H1 (cell line): ENCODE data around the gene MUC2. TPM values are rescaled to one million over a fixed set of nuclear protein-coding genes. Genes with fewer than 3 reads are reported as not detected.

ENCODE experiments used
- CTCF ChIA-PET: fragments of 300-600 bp; sonication (Branson Sonifier 250); formaldehyde crosslinking; loops from one replicate; lab custom pipeline; 2021; ENCODE audit not compliant: partially characterized antibody; lab: Charles Lee
- POLR2A ChIA-PET: fragments of 300-600 bp; sonication (Branson Sonifier 250); formaldehyde crosslinking; loops from one replicate; lab custom pipeline; 2021; ENCODE audit warnings: inconsistent platforms; ENCODE audit not compliant: partially characterized antibody; lab: Charles Lee
- DNase-seq, 2 experiments: peaks; one replicate each; pipeline versions ENCODE4 v3.0.0 to v3.0.0-alpha.2; 2010 to 2022; ENCODE audit warnings: low spot score in 2 of 2, low read depth in 1 of 2, mixed read lengths in 1 of 2
- FAIRE-seq: peaks from 2 replicates; lab custom pipeline; 2011; peaks lifted over from hg19 to GRCh38; lab: Jason Lieb, UNC
- H2AFZ ChIP-seq: 2 replicates; pipeline ENCODE4 v1.8.1; 2012; ENCODE audit warnings: low read length, inconsistent platforms
- H2AK5ac ChIP-seq: 2 replicates; pipeline ENCODE4 v1.6.1; 2013; ENCODE audit warnings: low read depth, low read length
- H2BK120ac ChIP-seq: replicated peaks from 2 replicates; pipeline ENCODE3; 2013; ENCODE audit warnings: low read depth, low read length, inconsistent platforms
- H2BK12ac ChIP-seq: 2 replicates; pipeline ENCODE4 v1.6.1; 2013; ENCODE audit warnings: low read depth, low read length
- H2BK15ac ChIP-seq: 2 replicates; pipeline ENCODE4 v1.6.1; 2013; ENCODE audit warnings: low read length
- H2BK20ac ChIP-seq: 2 replicates; pipeline ENCODE4 v1.6.1; 2013; ENCODE audit warnings: low read length
- H2BK5ac ChIP-seq: 2 replicates; pipeline ENCODE4 v1.6.1; 2013; ENCODE audit warnings: low read depth, low read length
- H3K14ac ChIP-seq: 2 replicates; pipeline ENCODE4 v1.6.1; 2013; ENCODE audit warnings: inconsistent platforms; ENCODE audit not compliant: insufficient read length
- H3K18ac ChIP-seq: 2 replicates; pipeline ENCODE4 v1.6.1; 2013; ENCODE audit warnings: low read length; ENCODE audit errors: extremely low read depth
- H3K23ac ChIP-seq: 2 replicates; pipeline ENCODE4 v1.6.1; 2013; ENCODE audit warnings: inconsistent platforms; ENCODE audit not compliant: insufficient read length
- H3K23me2 ChIP-seq: 2 replicates; pipeline ENCODE4 v1.6.1; 2013; ENCODE audit warnings: low read depth, low read length
- H3K27ac ChIP-seq: 2 replicates; pipeline ENCODE4 v1.6.1; 2011; ENCODE audit warnings: low read depth, low read length, inconsistent platforms
- H3K27me3 ChIP-seq, 4 experiments: replicated peaks in 1 of 4; 1 replicate in 1 of 4; 2 replicates in 3 of 4; pipeline versions ENCODE4 v1.6.1 to v1.8.1; 2011 to 2013; ENCODE audit warnings: low read length in 3 of 4, mild to moderate bottlenecking in 3 of 4, inconsistent platforms in 2 of 4, mixed read lengths in 2 of 4, moderate library complexity in 1 of 4; ENCODE audit not compliant: control insufficient read depth in 3 of 4, insufficient read depth in 3 of 4; ENCODE audit errors: extremely low read depth in 1 of 4
- H3K36me3 ChIP-seq, 4 experiments: 2 replicates each; pipeline versions ENCODE4 v1.6.1 to v1.8.1; 2011 to 2013; ENCODE audit warnings: mild to moderate bottlenecking in 4 of 4, low read length in 3 of 4, moderate library complexity in 2 of 4, control low read depth in 1 of 4, inconsistent platforms in 1 of 4; ENCODE audit not compliant: insufficient read depth in 4 of 4, control insufficient read depth in 2 of 4
- H3K4ac ChIP-seq: replicated peaks from 2 replicates; pipeline ENCODE3; 2013; ENCODE audit warnings: low read length, low read depth, mixed read lengths, inconsistent platforms; ENCODE audit not compliant: insufficient read length
- H3K4me1 ChIP-seq, 4 experiments: replicated peaks in 1 of 4; 1 replicate in 1 of 4; 2 replicates in 3 of 4; pipeline versions ENCODE4 v1.6.1 to v1.8.1; 2011 to 2013; ENCODE audit warnings: low read length in 3 of 4, inconsistent platforms in 2 of 4, mixed read lengths in 1 of 4; ENCODE audit not compliant: insufficient read depth in 4 of 4, control insufficient read depth in 3 of 4
- H3K4me2 ChIP-seq, 2 experiments: 2 replicates each; pipeline versions ENCODE4 v1.6.1 to v1.8.1; 2011 to 2013; ENCODE audit warnings: low read depth in 2 of 2, low read length in 2 of 2, control low read depth in 1 of 2, inconsistent platforms in 1 of 2, mild to moderate bottlenecking in 1 of 2; ENCODE audit not compliant: insufficient read depth in 1 of 2
- H3K4me3 ChIP-seq, 4 experiments: fragments of 200-600, 300-600 bp in 1 of 4; sonication (generic), shearing (Covaris generic), sonication (Bioruptor Twin) in 1 of 4; 2 replicates each; pipeline versions ENCODE4 v1.5.1 to v1.8.1; 2011 to 2016; ENCODE audit warnings: low read length in 4 of 4, low read depth in 3 of 4, control low read depth in 2 of 4, inconsistent platforms in 2 of 4, mild to moderate bottlenecking in 2 of 4, mixed read lengths in 1 of 4, moderate library complexity in 1 of 4; ENCODE audit not compliant: insufficient read depth in 2 of 4; ENCODE audit errors: extremely low read depth in 1 of 4
- H3K56ac ChIP-seq: replicated peaks from 2 replicates; pipeline ENCODE3; 2013; ENCODE audit warnings: low read depth, mild to moderate bottlenecking, mixed read lengths, low read length, inconsistent platforms; ENCODE audit not compliant: insufficient read length
- H3K79me1 ChIP-seq: 2 replicates; pipeline ENCODE4 v1.6.1; 2013; ENCODE audit warnings: low read depth, low read length, control low read depth
- H3K79me2 ChIP-seq, 2 experiments: 2 replicates each; pipeline versions ENCODE4 v1.6.1 to v1.8.1; 2012 to 2013; ENCODE audit warnings: low read length in 2 of 2, mild to moderate bottlenecking in 2 of 2, inconsistent platforms in 1 of 2; ENCODE audit not compliant: insufficient read depth in 2 of 2, control insufficient read depth in 1 of 2
- H3K9ac ChIP-seq, 4 experiments: replicated peaks in 1 of 4; 1 replicate in 1 of 4; 2 replicates in 3 of 4; pipeline versions ENCODE4 v1.6.1 to v1.8.1; 2011 to 2013; ENCODE audit warnings: low read depth in 3 of 4, low read length in 3 of 4, control low read depth in 2 of 4, mild to moderate bottlenecking in 2 of 4, moderate library complexity in 2 of 4, inconsistent platforms in 1 of 4; ENCODE audit errors: extremely low read depth in 1 of 4
- H3K9me3 ChIP-seq, 2 experiments: 2 replicates each; pipeline versions ENCODE4 v1.6.1 to v1.8.1; 2012 to 2013; ENCODE audit warnings: mild to moderate bottlenecking in 2 of 2, moderate library complexity in 2 of 2, control low read depth in 1 of 2, inconsistent platforms in 1 of 2, low read depth in 1 of 2, low read length in 1 of 2, mixed read lengths in 1 of 2; ENCODE audit not compliant: insufficient read depth in 2 of 2
- H4K20me1 ChIP-seq, 2 experiments: replicated peaks in 1 of 2; 2 replicates each; pipeline versions ENCODE3 to v1.8.1; 2011 to 2013; ENCODE audit warnings: inconsistent platforms in 2 of 2, low read length in 2 of 2, mild to moderate bottlenecking in 1 of 2; ENCODE audit not compliant: insufficient read depth in 2 of 2, control insufficient read depth in 1 of 2
- H4K5ac ChIP-seq: 2 replicates; pipeline ENCODE4 v1.6.1; 2013; ENCODE audit warnings: low read length, low read depth, mixed read lengths, inconsistent platforms; ENCODE audit not compliant: insufficient read length
- H4K8ac ChIP-seq: 2 replicates; pipeline ENCODE4 v1.8.0; 2013; ENCODE audit warnings: mild to moderate bottlenecking, moderate library complexity, low read length, inconsistent platforms; ENCODE audit not compliant: insufficient read depth; ENCODE audit errors: extremely low read depth
- H4K91ac ChIP-seq: replicated peaks from 2 replicates; pipeline ENCODE3; 2013; ENCODE audit warnings: low read length, mixed read lengths, inconsistent platforms; ENCODE audit not compliant: insufficient read length
- BCL11A ChIP-seq, 2 experiments: IDR thresholded peaks; one replicate each; pipeline ENCODE4 v1.6.1; 2011; ENCODE audit warnings: low read depth in 2 of 2, low read length in 2 of 2, mild to moderate bottlenecking in 2 of 2
- CBX5 ChIP-seq: fragments of 300-800, 300-1000 bp; sonication (generic); IDR thresholded peaks from 2 replicates; pipeline ENCODE4 v1.7.1; 2016; ENCODE audit warnings: antibody characterized with exemption, low read length, low read depth
- CEBPB ChIP-seq: IDR thresholded peaks from 2 replicates; pipeline ENCODE4 v1.6.1; 2012; ENCODE audit warnings: low read depth, low read length
- GABPA ChIP-seq: IDR thresholded peaks from 2 replicates; pipeline ENCODE4 v1.6.1; 2011; ENCODE audit warnings: mild to moderate bottlenecking, low read length, moderate library complexity, borderline replicate concordance; ENCODE audit not compliant: insufficient read depth
- JUN ChIP-seq: IDR thresholded peaks from 2 replicates; pipeline ENCODE4 v1.6.1; 2011; ENCODE audit warnings: low read depth, mild to moderate bottlenecking, improper control_type of control experiment, low read length
- JUND ChIP-seq: IDR thresholded peaks from 2 replicates; pipeline ENCODE4 v1.6.1; 2011; ENCODE audit warnings: mild to moderate bottlenecking, improper control_type of control experiment, low read length
- POLR2AphosphoS5 ChIP-seq: IDR thresholded peaks from 2 replicates; pipeline ENCODE4 v1.6.1; 2011; ENCODE audit warnings: low read depth, low read length
- RFX5 ChIP-seq: IDR thresholded peaks from 2 replicates; pipeline ENCODE4 v1.6.1; 2011; ENCODE audit warnings: low read depth, low read length, improper control_type of control experiment, borderline replicate concordance
- SAP30 ChIP-seq: fragments of 300-600 bp; sonication (generic); IDR thresholded peaks from 2 replicates; pipeline ENCODE4 v1.7.1; 2012; ENCODE audit warnings: low read length, moderate library complexity, mild to moderate bottlenecking, inconsistent platforms; ENCODE audit not compliant: insufficient read depth, insufficient replicate concordance
- SIN3A ChIP-seq, 2 experiments: IDR thresholded peaks in 1 of 2; conservative IDR thresholded peaks in 1 of 2; 2 replicates each; pipeline ENCODE4 v1.6.1; 2011 to 2012; ENCODE audit warnings: low read length in 2 of 2, improper control_type of control experiment in 1 of 2, low read depth in 1 of 2, mild to moderate bottlenecking in 1 of 2
- TEAD4 ChIP-seq: IDR thresholded peaks from 2 replicates; pipeline ENCODE4 v1.6.1; 2012; ENCODE audit warnings: low read depth, low read length, inconsistent platforms, mixed read lengths
- YY1 ChIP-seq: IDR thresholded peaks from 2 replicates; pipeline ENCODE4 v1.6.1; 2011; ENCODE audit warnings: low read depth, mild to moderate bottlenecking, low read length
- WGBS, 2 experiments: shearing (Covaris generic) in 1 of 2; methylation state at CpG; one replicate each; pipeline versions ENCODE4 v1.1.6 to v1.1.7; 2013 to 2015; ENCODE audit warnings: low lambda C conversion rate in 2 of 2, mixed read lengths in 2 of 2, inconsistent platforms in 1 of 2, low coverage in 1 of 2, missing lambda C conversion rate in 1 of 2; ENCODE audit not compliant: insufficient replicate concordance in 2 of 2, insufficient coverage in 1 of 2, insufficient read length in 1 of 2; ENCODE audit errors: extremely low coverage in 1 of 2, missing lambda C conversion rate in 1 of 2; 5-methylcytosine and 5-hydroxymethylcytosine counted together
- polyA plus RNA-seq, 7 experiments: library from polyadenylated mRNA; depleted of rRNA in 3 of 7; stranded (reverse) in 5 of 7; unstranded in 2 of 7; fragments of >200 nt in 5 of 7; fragments of 200-250 nt in 2 of 7; gene quantifications; 1 replicate in 5 of 7; 2 replicates in 1 of 7; 4 replicates in 1 of 7; pipeline versions ENCODE4 v1.2.1 to v1.2.3, GENCODE V29; 2011 to 2013; ENCODE audit warnings: missing spikeins in 2 of 7, mixed read lengths in 2 of 7
- total RNA-seq: library from RNA; stranded (reverse); fragmentation: NEBNext Ultra II Directional; extraction: Animal tissue kit (Norgen Biotek cat#: 25700); gene quantifications from 2 replicates; pipeline ENCODE4 v1.2.1, GENCODE V29; 2021

Gene MUC2
- total and polyA plus RNA-seq, 2 of the 8 experiments (the other 6 are each of a cell fraction or from before 2014, with no cell fraction given): not detected

DNA sequence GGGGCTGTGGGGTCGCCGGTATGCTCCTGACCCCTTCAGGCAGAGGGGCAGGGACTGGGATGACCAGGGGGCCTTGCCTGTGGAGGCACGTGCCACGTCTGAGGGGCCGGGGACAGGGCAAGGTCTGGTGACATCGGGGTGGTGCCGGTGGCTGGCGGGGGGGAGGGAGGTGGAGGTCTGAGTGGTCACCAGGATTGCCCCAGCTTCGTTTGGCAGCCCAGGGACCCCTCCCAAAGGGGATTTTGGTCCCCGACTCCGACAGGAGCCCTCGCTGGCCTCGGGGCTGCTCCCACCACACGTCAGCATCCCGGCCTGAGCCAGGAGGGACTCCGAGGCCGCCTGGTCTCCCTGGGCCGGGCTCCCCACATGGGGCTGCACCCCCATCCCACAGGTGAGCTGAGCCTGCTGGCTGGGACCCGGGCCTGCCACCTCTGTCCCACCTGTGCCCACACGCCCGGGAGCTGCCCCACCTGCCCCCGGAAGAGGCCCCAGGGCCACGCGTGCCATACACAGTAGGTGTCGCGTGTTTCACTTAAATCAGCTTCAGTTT is 37.1 kb upstream of the MUC2 start:
- H3K79me1 ChIP-seq: no peaks in the 10 kb centered on the region
- H4K5ac ChIP-seq: no peak overlapping the region
- H3K4ac ChIP-seq: no peak overlapping the region
- H3K9me3 ChIP-seq: no peaks in the 10 kb centered on the region
- no peak overlapping the region for H3K27ac ChIP-seq
- H2BK20ac ChIP-seq: no peak overlapping the region
- no peak overlapping the region for H2BK12ac ChIP-seq
- no peak overlapping the region for H3K23ac ChIP-seq
- no peak overlapping the region for H2AK5ac ChIP-seq
- H3K27me3 ChIP-seq: no peaks in the 10 kb centered on the region
- no peaks in the 10 kb centered on the region for H3K36me3 ChIP-seq
- TF ChIP-seq POLR2AphosphoS5 (no peak), JUND (no peak), SIN3A (conservative IDR thresholded peaks at IDR 0.05 in 1 of 2, IDR thresholded peaks at IDR 0.05 in 1 of 2; ENCODE audit: low read depth in 1 of 2, low read length in 2 of 2) (no peak), RFX5 (no peak), CBX5 (no peak), SAP30 (no peak), CEBPB (no peak), YY1 (no peak), BCL11A (IDR thresholded peaks at IDR 0.05; ENCODE audit: low read depth in 2 of 2, low read length in 2 of 2) (no peak), GABPA (no peak), JUN (no peak), TEAD4 (no peak)
- peaks cover 1% of the 10 kb centered on the region for H3K23me2 ChIP-seq
- FAIRE-seq (no peak), DNase-seq (no peak)
- peaks cover 0 to 2% (median 0%) of the 10 kb centered on the region in 4 experiments; a peak in 2 of 7 replicates for H3K4me1 ChIP-seq
- H4K20me1 ChIP-seq: peaks cover 0 to 6% of the 10 kb centered on the region in 2 experiments
- ChIA-PET CTCF (interaction anchor here (0.9 to 3.7 kb wide), 5 partner anchors 22 to 190 kb away, joined by 3 to 10 read pairs (median 5); no protein-coding TSS in a partner anchor), POLR2A (no interaction called here)
- H3K4me2 ChIP-seq: no peak overlapping the region
- H2BK5ac ChIP-seq: no peak overlapping the region; the same call in 1 of the 2 replicates
- H4K8ac ChIP-seq: peak overlapping the region; percentile 85; the same call in 1 of the 2 replicates
- no peak overlapping the region; the same call in 1 of the 2 replicates for H3K18ac ChIP-seq
- H3K4me3 ChIP-seq: no peak overlapping the region
- H3K9ac ChIP-seq: no peak overlapping the region
- H2BK15ac ChIP-seq: no peak overlapping the region
- 93% methylated on average over 16 of the region's 26 CpGs; no CpG with 5 or more reads in 1 of the 2 experiments for WGBS, 2 experiments
- no peak overlapping the region for H2BK120ac ChIP-seq
- H4K91ac ChIP-seq: no peak overlapping the region
- no peak overlapping the region for H3K56ac ChIP-seq
- no peaks in the 10 kb centered on the region for H3K79me2 ChIP-seq
- H3K14ac ChIP-seq: no peak overlapping the region
- no peak overlapping the region for H2AFZ ChIP-seq
